GM12872 (cell line): ENCODE data around the gene SLC9C1.

Experiments used
- TF ChIP-seq, protein P1 (sequence below): IDR thresholded peaks from 3 replicates; pipeline ENCODE4 v1.5.1; 2011; ENCODE audit warnings: low read depth, mild to moderate bottlenecking, low read length, moderate library complexity; ENCODE audit not compliant: insufficient read depth

The SLC9C1 gene

GRCh38 chr3:112096176-112096575 lies 197.8 kb downstream of the SLC9C1 start:
- TF ChIP-seq, protein P1, sequence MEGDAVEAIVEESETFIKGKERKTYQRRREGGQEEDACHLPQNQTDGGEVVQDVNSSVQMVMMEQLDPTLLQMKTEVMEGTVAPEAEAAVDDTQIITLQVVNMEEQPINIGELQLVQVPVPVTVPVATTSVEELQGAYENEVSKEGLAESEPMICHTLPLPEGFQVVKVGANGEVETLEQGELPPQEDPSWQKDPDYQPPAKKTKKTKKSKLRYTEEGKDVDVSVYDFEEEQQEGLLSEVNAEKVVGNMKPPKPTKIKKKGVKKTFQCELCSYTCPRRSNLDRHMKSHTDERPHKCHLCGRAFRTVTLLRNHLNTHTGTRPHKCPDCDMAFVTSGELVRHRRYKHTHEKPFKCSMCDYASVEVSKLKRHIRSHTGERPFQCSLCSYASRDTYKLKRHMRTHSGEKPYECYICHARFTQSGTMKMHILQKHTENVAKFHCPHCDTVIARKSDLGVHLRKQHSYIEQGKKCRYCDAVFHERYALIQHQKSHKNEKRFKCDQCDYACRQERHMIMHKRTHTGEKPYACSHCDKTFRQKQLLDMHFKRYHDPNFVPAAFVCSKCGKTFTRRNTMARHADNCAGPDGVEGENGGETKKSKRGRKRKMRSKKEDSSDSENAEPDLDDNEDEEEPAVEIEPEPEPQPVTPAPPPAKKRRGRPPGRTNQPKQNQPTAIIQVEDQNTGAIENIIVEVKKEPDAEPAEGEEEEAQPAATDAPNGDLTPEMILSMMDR = no peak

- TF ChIP-seq, protein P1 = no peak
Measured at GRCh38 chr3:112095731-112096130, 198.3 kb downstream of the SLC9C1 start.

DNA sequence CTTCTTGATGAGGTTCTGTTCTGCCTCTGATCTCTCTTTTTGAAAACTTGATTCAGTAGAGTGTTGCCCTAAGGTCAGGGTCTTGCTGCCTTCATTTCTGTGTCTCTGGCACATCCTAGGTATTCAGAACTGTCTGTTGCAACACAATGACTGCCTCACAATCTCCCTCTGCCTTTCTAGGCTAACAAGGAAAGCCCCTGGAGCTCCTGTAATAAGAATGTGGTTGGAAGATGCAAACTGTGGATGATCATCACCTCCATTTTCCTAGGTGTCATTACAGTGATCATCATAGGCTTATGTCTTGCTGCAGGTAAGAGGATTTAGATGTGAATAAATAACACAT lies 200.9 kb downstream of the SLC9C1 start:
- TF ChIP-seq, protein P1 = no peak

DNA sequence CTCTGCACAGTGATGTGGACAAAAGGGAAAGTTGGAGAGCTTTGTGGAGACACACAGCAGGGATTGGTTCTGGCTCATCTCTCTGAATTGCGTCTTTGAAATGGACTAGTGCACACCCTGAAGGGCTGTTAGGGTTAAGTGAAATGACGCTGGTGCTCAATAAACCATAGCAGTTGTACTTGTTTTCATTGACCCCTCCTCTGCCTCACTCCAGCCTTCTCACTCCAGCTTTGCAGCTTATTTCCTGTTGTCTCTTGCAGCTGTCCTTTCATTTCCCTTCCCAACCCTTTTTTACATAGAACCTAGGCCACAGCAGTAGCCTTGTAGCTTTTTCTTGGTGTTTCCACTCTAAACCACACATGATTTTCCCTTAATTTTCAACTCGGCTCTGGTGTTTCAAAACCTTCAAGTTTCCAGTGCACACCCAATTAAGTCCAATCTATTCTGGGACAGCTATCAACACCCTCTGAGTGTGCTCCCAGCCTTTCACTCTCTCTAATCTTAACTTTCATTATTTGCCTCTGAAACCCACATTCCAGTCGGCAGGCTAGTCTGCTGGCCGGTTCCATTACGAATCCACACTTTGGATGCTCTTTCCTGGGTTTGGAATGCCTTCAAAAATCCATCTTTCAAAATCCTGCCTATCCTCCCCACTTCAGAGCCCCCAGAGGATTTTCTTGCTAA lies 201.4 kb downstream of the SLC9C1 start:
- TF ChIP-seq, protein P1 = no peak

DNA sequence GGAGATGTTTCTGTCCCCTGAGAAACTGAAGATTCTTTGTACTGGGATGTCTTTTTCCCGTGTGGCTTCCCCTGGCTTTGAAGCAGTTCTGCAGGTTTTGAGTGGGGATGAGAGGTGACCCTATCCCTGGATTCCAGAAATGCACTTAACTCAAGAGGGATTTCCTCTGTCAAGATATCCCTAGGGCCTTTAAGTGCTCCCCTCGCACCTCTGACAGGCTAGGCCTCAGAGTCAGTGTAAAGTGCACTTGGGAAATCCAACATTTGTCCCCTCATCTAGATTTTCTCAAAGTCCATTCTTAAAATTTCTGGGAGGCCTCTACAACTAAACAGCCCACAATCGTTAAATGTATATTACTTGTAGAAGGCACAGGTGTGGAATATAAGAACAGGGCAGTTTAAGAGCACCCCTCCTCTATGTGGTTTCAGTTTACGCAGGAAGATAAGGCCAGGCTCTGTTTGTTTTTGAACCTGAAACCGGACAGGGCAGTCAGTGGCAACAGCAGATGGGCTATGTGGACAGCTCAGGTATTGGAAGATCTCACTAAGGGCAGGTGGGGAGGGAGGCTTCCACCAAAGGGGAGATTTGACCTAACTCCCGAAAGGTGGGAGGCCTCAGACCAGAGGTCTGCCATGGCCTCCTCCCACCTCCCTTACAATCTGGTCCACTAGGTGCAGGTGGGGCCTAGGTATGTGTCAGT lies 203.0 kb downstream of the SLC9C1 start:
- TF ChIP-seq, protein P1 = no peak
